Heart left ventricle (tissue), 13 donors: Measurements from ENCODE around the gene SEPSECS.

Experiments used
- CTCF ChIP-seq, 12 donors: fragments of 200-600 bp; sonication (generic) in 4 of 12; IDR thresholded peaks; one replicate each; pipeline versions ENCODE4 v1.5.0 to v1.8.0; 2018 to 2022; ENCODE audit warnings: antibody characterized with exemption in 12 of 12, mild to moderate bottlenecking in 5 of 12
- POLR2A ChIP-seq, 2 donors: fragments of 450-650 bp; IDR thresholded peaks; one replicate each; pipeline ENCODE4 v1.6.1; 2017; ENCODE audit warnings: antibody characterized with exemption in 2 of 2, mild to moderate bottlenecking in 2 of 2, moderate library complexity in 2 of 2
- donor health status: ischemic (EF 13 %, LVEDD 7.1; RV severe dilation, severe dysfunction).
- donor health status: DM: no; HTN: yes; CAD: no.
- donor health status: DM: no; HTN: no; CAD: no.
- donor health status: ischemic (EF 25% LVEDD 6.9; RV normal size, moderate dysfunction).
- donor health status: ischemic (EF 25% LVEDD 5.7; RV mildly dilated, moderate dysfunction).
- donor health status: ischemic (EF 35%, LVEDD 5.7; RV mildly dilated, moderate dysfunction).
- donor health status: nonischemic (EF 11% LVEDD 7.7; RV severe dilation, severe dysfunction).
- donor health status: DM: yes; HTN: yes; CAD: no.
- donor health status: PGD.
- donor health status: ischemic (EF 29% LVEDD 5.4; RV normal size, mild dysfunction).
- donor health status: nonischemic (EF 23%, LVEDD 6.1; RV moderate dilation, normal function).

GRCh38 chr4:25107827-25108516 lies 52.3 kb downstream of the SEPSECS start:
- TF ChIP-seq POLR2A (IDR thresholded peaks at IDR 0.05): no peak
- no peak for TF ChIP-seq CTCF (IDR thresholded peaks at IDR 0.05)
